ENCODE results near the gene MYMK.

DNA sequence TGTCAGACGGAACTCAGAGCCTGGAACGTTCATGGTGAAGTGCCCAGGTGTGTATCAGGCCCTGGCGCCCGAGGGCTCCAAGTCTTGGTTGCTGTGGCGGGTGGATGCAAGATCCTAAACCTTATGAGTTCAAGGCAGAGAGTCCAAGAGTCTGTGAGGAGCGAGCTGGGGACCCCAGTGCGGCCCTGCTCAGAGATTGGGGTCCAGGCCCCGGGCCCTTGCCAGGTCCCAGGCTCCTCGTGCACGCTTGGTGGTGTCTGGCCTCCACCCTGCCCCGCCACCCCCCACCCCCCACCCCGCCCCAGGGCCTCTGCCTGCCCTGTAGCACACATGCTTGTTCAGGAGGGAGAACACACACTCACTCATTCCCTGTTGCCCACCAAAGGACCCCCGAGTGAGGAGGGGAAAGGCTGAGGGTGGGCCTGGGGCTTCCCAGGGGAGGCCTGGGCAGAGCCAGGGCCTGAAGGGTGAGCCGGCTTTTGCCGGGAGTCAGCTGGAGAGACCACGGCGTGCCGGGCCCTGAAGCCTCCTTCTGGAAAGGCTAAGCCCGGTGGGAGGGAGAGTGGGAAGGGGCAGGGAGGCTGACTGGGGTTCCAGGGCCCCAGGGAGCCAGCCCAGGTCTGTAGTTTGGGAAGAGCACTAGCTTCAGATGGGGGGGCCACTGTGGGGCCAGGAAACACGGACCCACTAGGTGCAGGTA lies 47.3 kb upstream of the MYMK start:
- TF ChIP-seq, protein P1, sequence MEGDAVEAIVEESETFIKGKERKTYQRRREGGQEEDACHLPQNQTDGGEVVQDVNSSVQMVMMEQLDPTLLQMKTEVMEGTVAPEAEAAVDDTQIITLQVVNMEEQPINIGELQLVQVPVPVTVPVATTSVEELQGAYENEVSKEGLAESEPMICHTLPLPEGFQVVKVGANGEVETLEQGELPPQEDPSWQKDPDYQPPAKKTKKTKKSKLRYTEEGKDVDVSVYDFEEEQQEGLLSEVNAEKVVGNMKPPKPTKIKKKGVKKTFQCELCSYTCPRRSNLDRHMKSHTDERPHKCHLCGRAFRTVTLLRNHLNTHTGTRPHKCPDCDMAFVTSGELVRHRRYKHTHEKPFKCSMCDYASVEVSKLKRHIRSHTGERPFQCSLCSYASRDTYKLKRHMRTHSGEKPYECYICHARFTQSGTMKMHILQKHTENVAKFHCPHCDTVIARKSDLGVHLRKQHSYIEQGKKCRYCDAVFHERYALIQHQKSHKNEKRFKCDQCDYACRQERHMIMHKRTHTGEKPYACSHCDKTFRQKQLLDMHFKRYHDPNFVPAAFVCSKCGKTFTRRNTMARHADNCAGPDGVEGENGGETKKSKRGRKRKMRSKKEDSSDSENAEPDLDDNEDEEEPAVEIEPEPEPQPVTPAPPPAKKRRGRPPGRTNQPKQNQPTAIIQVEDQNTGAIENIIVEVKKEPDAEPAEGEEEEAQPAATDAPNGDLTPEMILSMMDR (IDR thresholded peaks at IDR 0.05), result no peak
- TF ChIP-seq POLR2AphosphoS5 (IDR thresholded peaks at IDR 0.05), result no peak
- TF ChIP-seq EP300 (IDR thresholded peaks at IDR 0.05), result no peak
- no peak for TF ChIP-seq POLR2A (IDR thresholded peaks at IDR 0.05)

Measured in sigmoid colon (tissue), 4 donors.